Activated naive CD4-positive, alpha-beta T cell treated with anti-CD3 and anti-CD28 coated beads, Interleukin-2, amount 50 U/mL, for 72 hours (primary cell): ENCODE measurements around the gene RTKN. TPM values are rescaled to one million over a fixed set of nuclear protein-coding genes. Genes with fewer than 3 reads are reported as not detected.
A peak's percentile ranks its signal among the peaks of the same experiment; 100 is the strongest.

Experiments used
- ATAC-seq, 2 donors: fragments of 150-1000 bp; cut with Tn5 transposase; 2 replicates each; pipeline ENCODE4 v1.10.0; 2021; ENCODE audit warnings: mild to moderate bottlenecking in 2 of 2, moderate library complexity in 2 of 2
- DNase-seq, 2 donors: peaks; one replicate each; pipeline ENCODE4 v3.0.0; 2021 to 2022; ENCODE audit warnings: low spot score in 2 of 2
- H3K27ac Mint-ChIP-seq, 2 donors: one replicate each; pipeline ENCODE4 v1.8.0; 2022; ENCODE audit warnings: mild to moderate bottlenecking in 2 of 2, mixed read lengths in 2 of 2
- H3K36me3 Mint-ChIP-seq, 2 donors: one replicate each; pipeline ENCODE4 v1.8.0; 2022; ENCODE audit warnings: mixed read lengths in 2 of 2
- H3K9me3 Mint-ChIP-seq, 2 donors: one replicate each; pipeline ENCODE4 v1.8.0; 2022; ENCODE audit warnings: mixed read lengths in 2 of 2
- total RNA-seq, 2 donors: library from RNA; stranded (reverse); gene quantifications; one replicate each; pipeline ENCODE4 v1.2.3, GENCODE V29; 2022

Gene RTKN
- total RNA-seq, 2 donors from 2014 or later = 0.91 to 4.6 TPM

- ATAC-seq = no peak
- no peaks in the 10 kb centered on the region for H3K36me3 Mint-ChIP-seq
- no peak for DNase-seq
- peak overlapping the region in 1 of 2 donors; percentile 9 for H3K27ac Mint-ChIP-seq
- H3K9me3 Mint-ChIP-seq = no peaks in the 10 kb centered on the region
Measured at GRCh38 chr2:74381751-74382150, 60.0 kb downstream of the RTKN start.

- DNase-seq (peak in 1 of 2 donors; percentile 27), ATAC-seq (peak; percentile 33 to 78)
- no peaks in the 10 kb centered on the region for H3K36me3 Mint-ChIP-seq
- H3K27ac Mint-ChIP-seq = peak within 1 kb of the TSS; percentile 65 to 81
- no peaks in the 10 kb centered on the region for H3K9me3 Mint-ChIP-seq
Measured at GRCh38 chr2:74379851-74380789, 61.6 kb downstream of the RTKN start, which contains the start of gene DCTN1. Gene DCTN1, minus strand, starts transcription at chr2:74380311. Its CDS starts 274 bp downstream, at chr2:74380037.

- DNase-seq = no peak
- Mint-ChIP-seq H3K36me3 (no peaks in the 10 kb centered on the region), H3K27ac (peak overlapping the region in 1 of 2 donors; percentile 26), H3K9me3 (no peaks in the 10 kb centered on the region)
- no peak for ATAC-seq
Measured at GRCh38 chr2:74378007-74378406, 63.7 kb downstream of the RTKN start.

- no peak for DNase-seq
- ATAC-seq = no peak
- peak overlapping the region in 1 of 2 donors; percentile 92 for H3K27ac Mint-ChIP-seq
- no peaks in the 10 kb centered on the region for H3K9me3 Mint-ChIP-seq
- peaks cover 0 to 4% of the 10 kb centered on the region in 2 donors for H3K36me3 Mint-ChIP-seq
Measured at GRCh38 chr2:74375838-74376237, 65.9 kb downstream of the RTKN start.

Other genes with a start within 250 kb of the RTKN start
- 100 to 1,000 TPM; 413 to 484 TPM for gene MTHFD2, start 243.3 kb downstream of the RTKN start, total RNA-seq
- gene SLC4A5, start 98.5 kb downstream of the RTKN start, total RNA-seq = 1 to 10 TPM in 1 of 2 donors, under 1 TPM in 1; 0.89 to 1.6 TPM
- gene DCTN1, start 61.6 kb downstream of the RTKN start, total RNA-seq = 10 to 100 TPM; 45.6 to 97.1 TPM
- gene C2orf81, start 20.3 kb downstream of the RTKN start, total RNA-seq = 1 to 10 TPM; 2.1 to 6.4 TPM
- 100 to 1,000 TPM in 1 of 2 donors, 10 to 100 TPM in 1; 14.3 to 173 TPM for gene WDR54, start 20.2 kb downstream of the RTKN start, total RNA-seq
- 10 to 100 TPM; 26.2 to 50.3 TPM for gene INO80B, start 13.2 kb upstream of the RTKN start, total RNA-seq
- 10 to 100 TPM; 33.5 to 58.6 TPM for gene WBP1, start 16.5 kb upstream of the RTKN start, total RNA-seq
- gene MOGS, start 23.4 kb upstream of the RTKN start, total RNA-seq = 10 to 100 TPM; 61.8 to 64.7 TPM
- 10 to 100 TPM; 82.4 to 99.4 TPM for gene MRPL53, start 30.7 kb upstream of the RTKN start, total RNA-seq
- gene CCDC142, start 41.1 kb upstream of the RTKN start, total RNA-seq = 10 to 100 TPM; 16.4 to 25.3 TPM
- 10 to 100 TPM; 30.3 to 35.0 TPM for gene TTC31, start 41.1 kb upstream of the RTKN start, total RNA-seq
- under 1 TPM; 0.36 to 0.39 TPM for gene LBX2, start 57.7 kb upstream of the RTKN start, total RNA-seq
- 10 to 100 TPM; 26.2 to 39.9 TPM for gene PCGF1, start 65.8 kb upstream of the RTKN start, total RNA-seq
- gene TLX2, start 72.5 kb upstream of the RTKN start, total RNA-seq = under 1 TPM; 0.19 to 0.25 TPM
- 1 to 10 TPM in 1 of 2 donors, under 1 TPM in 1; 0.29 to 2.3 TPM for gene DQX1, start 84.3 kb upstream of the RTKN start, total RNA-seq
- 10 to 100 TPM; 42.3 to 97.1 TPM for gene AUP1, start 87.8 kb upstream of the RTKN start, total RNA-seq
- 10 to 100 TPM; 57.5 to 84.4 TPM for gene HTRA2, start 88.0 kb upstream of the RTKN start, total RNA-seq
- 1 to 10 TPM in 1 of 2 donors, under 1 TPM in 1; 0.20 to 1.5 TPM for gene LOXL3, start 112.0 kb upstream of the RTKN start, total RNA-seq
- gene DOK1, start 112.8 kb upstream of the RTKN start, total RNA-seq = 10 to 100 TPM; 23.6 to 25.6 TPM
- gene M1AP, start 206.4 kb upstream of the RTKN start, total RNA-seq = not detected
- 1 to 10 TPM; 4.7 to 4.8 TPM for gene SEMA4F, start 212.3 kb upstream of the RTKN start, total RNA-seq